K562 (cell line): Measurements from ENCODE around the gene SLC5A10. TPM values are rescaled to one million over a fixed set of nuclear protein-coding genes. Genes with fewer than 3 reads are reported as not detected.

Experiments used
- ATAC-seq: fragments of 200-7000 bp; cut with Tn5 transposase; 3 replicates; pipeline ENCODE4 v1.9.1; 2020; ENCODE audit warnings: moderate library complexity
- BruUV-seq: library from RNA; stranded (reverse); fragments of 400-500 nt; replicated peaks from 2 replicates; lab custom pipeline; 2021; lab: Mats Ljungman, UMichigan
- CTCF ChIA-PET: fragments of 300-600 bp; formaldehyde crosslinking; extraction: SDS; loops from one replicate; lab custom pipeline; 2021; ENCODE audit warnings: low intra/inter-chr PET ratio; lab: Yijun Ruan, JAX
- POLR2A ChIA-PET: fragments of 300-600, 350-650 bp; sonication (Branson Sonifier 250); formaldehyde crosslinking; extraction: SDS; loops from one replicate; lab custom pipeline; 2021; ENCODE audit warnings: antibody characterized with exemption, inconsistent platforms; lab: Yijun Ruan, JAX
- DNase-seq, 4 experiments: peaks; one replicate each; pipeline versions ENCODE4 v3.0.0 to v3.0.0-alpha.2; 2011 to 2018; ENCODE audit warnings: low spot score in 3 of 4, mixed read lengths in 3 of 4; ENCODE audit errors: extremely low read depth in 1 of 4
- FAIRE-seq: peaks from 2 replicates; lab custom pipeline; 2011; peaks lifted over from hg19 to GRCh38; lab: Jason Lieb, UNC
- H2AFZ ChIP-seq: 2 replicates; pipeline ENCODE4 v1.6.0; 2011; ENCODE audit warnings: low read depth, low read length, control low read depth, inconsistent platforms
- H3K27ac ChIP-seq: fragments of 200-600 bp; 3 replicates; pipeline ENCODE4 v1.8.0; 2011; ENCODE audit warnings: low read depth, mild to moderate bottlenecking, control low read depth, inconsistent platforms, low read length, moderate library complexity, mixed read lengths; ENCODE audit errors: extremely low read depth
- H3K27me3 ChIP-seq, 2 experiments: fragments of 300-600 bp in 1 of 2; 2 replicates in 1 of 2; 3 replicates in 1 of 2; pipeline versions ENCODE4 v1.6.0 to v1.8.0; 2011; ENCODE audit warnings: inconsistent platforms in 2 of 2, low read length in 2 of 2, mild to moderate bottlenecking in 1 of 2, mixed read lengths in 1 of 2, moderate library complexity in 1 of 2; ENCODE audit not compliant: control insufficient read depth in 2 of 2, insufficient read depth in 2 of 2
- H3K36me3 ChIP-seq: fragments of 300-600 bp; 3 replicates; pipeline ENCODE4 v1.8.0; 2011; ENCODE audit warnings: mild to moderate bottlenecking, low read length, inconsistent platforms; ENCODE audit not compliant: control insufficient read depth, insufficient read depth
- H3K4me1 ChIP-seq, 2 experiments: fragments of 200-600 bp in 1 of 2; replicated peaks in 1 of 2; 2 replicates in 1 of 2; 3 replicates in 1 of 2; pipeline versions ENCODE4 v1.5.1 to v1.8.0; 2011; ENCODE audit warnings: inconsistent platforms in 2 of 2, low read length in 2 of 2, mild to moderate bottlenecking in 1 of 2, mixed read lengths in 1 of 2, moderate library complexity in 1 of 2; ENCODE audit not compliant: control insufficient read depth in 2 of 2, insufficient read depth in 2 of 2
- H3K4me2 ChIP-seq: 2 replicates; pipeline ENCODE4 v1.6.1; 2011; ENCODE audit warnings: low read length, control low read depth, inconsistent platforms, mixed read lengths; ENCODE audit not compliant: insufficient read depth
- H3K4me3 ChIP-seq: fragments of 200-600 bp; sonication (generic), shearing (Covaris generic); 2 replicates; pipeline ENCODE4 v1.5.1; 2016; ENCODE audit warnings: control low read depth, inconsistent platforms
- H3K79me2 ChIP-seq: fragments of 200-600 bp; 3 replicates; pipeline ENCODE4 v1.8.0; 2011; ENCODE audit warnings: low read length, inconsistent platforms; ENCODE audit not compliant: control insufficient read depth, insufficient read depth
- H3K9ac ChIP-seq, 2 experiments: 2 replicates each; pipeline versions ENCODE4 v1.6.0 to v1.6.1; 2011; ENCODE audit warnings: low read depth in 2 of 2, low read length in 2 of 2, control low read depth in 1 of 2, inconsistent platforms in 1 of 2, mild to moderate bottlenecking in 1 of 2, mixed read lengths in 1 of 2; ENCODE audit not compliant: insufficient read depth in 1 of 2
- H3K9me1 ChIP-seq: one replicate; pipeline ENCODE4 v1.6.0; 2011; ENCODE audit warnings: inconsistent platforms, mild to moderate bottlenecking, low read length, moderate library complexity; ENCODE audit not compliant: control insufficient read depth, insufficient read depth
- H3K9me3 ChIP-seq: replicated peaks from 2 replicates; pipeline ENCODE4 v1.5.1; 2011; ENCODE audit warnings: low read depth, low read length, inconsistent platforms; ENCODE audit not compliant: control insufficient read depth, insufficient read depth
- H4K20me1 ChIP-seq: replicated peaks from 2 replicates; pipeline ENCODE4 v1.6.1; 2011; ENCODE audit warnings: low read length, inconsistent platforms, mixed read lengths; ENCODE audit not compliant: control insufficient read depth, insufficient read depth
- MTA2 ChIP-seq: fragments of 450-650 bp; IDR thresholded peaks from 2 replicates; pipeline ENCODE4 v1.6.1; 2016; ENCODE audit warnings: low read depth
- XRCC4 ChIP-seq: IDR thresholded peaks from one replicate; pipeline ENCODE4 v1.6.1; 2011; ENCODE audit not compliant: insufficient read depth, insufficient read length; ENCODE audit errors: extremely low read depth
- ZNF398 ChIP-seq: fragments of 250-450 bp; sonication (Bioruptor Pico); IDR thresholded peaks from 2 replicates; pipeline ENCODE4 v1.8.0; 2021; ENCODE audit warnings: moderate library complexity, mild to moderate bottlenecking, inconsistent platforms
- WGBS: fragments of 100-300 bp; shearing (Covaris generic); methylation state at CpG from one replicate; pipeline ENCODE4 v1.1.6; 2016; ENCODE audit warnings: low coverage, mixed read lengths; ENCODE audit not compliant: insufficient coverage; ENCODE audit errors: missing lambda C conversion rate; 5-methylcytosine and 5-hydroxymethylcytosine counted together
- in situ Hi-C: fragments of 300-500 bp; cut with MboI; formaldehyde crosslinking; loops from 4 replicates; pipeline ENCODE4 v1.15.0; 2018; ENCODE audit warnings: inconsistent platforms, mixed read lengths
- intact Hi-C: fragments of 100-400 bp; cut with micrococcal nuclease; formaldehyde crosslinking; loops from 2 replicates; pipeline ENCODE4 v1.14.2; 2022
- polyA plus RNA-seq, 8 experiments: library from polyadenylated mRNA; depleted of rRNA in 4 of 8; stranded (reverse) in 5 of 8; unstranded in 3 of 8; fragments of >200 nt; fragmentation: Nextera tagmentation in 2 of 8; fragmentation: Illumina TruSeq in 1 of 8; extraction: Ambion mirVana in 2 of 8; extraction: Trizol in 1 of 8; gene quantifications; 2 replicates each; pipeline versions ENCODE4 v1.2.1 to v1.2.3, GENCODE V29; 2011 to 2014; ENCODE audit warnings: inconsistent platforms in 1 of 8, missing spikeins in 1 of 8
- total RNA-seq, 7 experiments: library from RNA; depleted of rRNA in 6 of 7; stranded (reverse); fragments of >200 nt in 6 of 7; fragmentation: Illumina TruSeq in 2 of 7; extraction: Trizol in 2 of 7; gene quantifications; 2 replicates each; pipeline versions ENCODE4 v1.2.1 to v1.2.3, GENCODE V29; 2011 to 2021; ENCODE audit warnings: low replicate concordance in 1 of 7

SLC5A10 gene
- total and polyA plus RNA-seq, 9 of the 15 experiments (the other 6 are each of a cell fraction or from before 2014, with no cell fraction given): 0.03 to 0.09 (median 0.03) TPM; not detected in 5

GRCh38 chr17:18962494-18962815 lies 10.5 kb downstream of the SLC5A10 start:
- no peak for ATAC-seq
- Histone ChIP-seq H4K20me1 (no peaks in the 10 kb centered on the region), H3K36me3 (no peaks in the 10 kb centered on the region), H3K4me3 (no peak overlapping the region), H3K9ac (no peak overlapping the region), H3K79me2 (no peaks in the 10 kb centered on the region), H3K4me1 (peaks cover 0 to 31% of the 10 kb centered on the region in 2 experiments; a peak in 2 of 5 replicates), H3K27ac (no peak overlapping the region), H2AFZ (no peak overlapping the region), H3K9me1 (no peaks in the 10 kb centered on the region), H3K9me3 (no peaks in the 10 kb centered on the region), H3K4me2 (no peak overlapping the region), H3K27me3 (no peaks in the 10 kb centered on the region)
- 37% methylated on average over 6 of the region's 6 CpGs for WGBS
- intact Hi-C loops: no loop called here
- ChIA-PET POLR2A (interaction anchor here (0.9 kb wide), 1 partner anchor 389 kb away, joined by 3 read pairs; no protein-coding TSS in a partner anchor), CTCF (interaction anchor here (0.8 kb wide), 1 partner anchor 336 kb away, joined by 4 read pairs; no protein-coding TSS in a partner anchor)
- no TSS peak for BruUV-seq
- no peak for DNase-seq
- in situ Hi-C loops: no loop called here
- TF ChIP-seq XRCC4 (no peak), MTA2 (no peak), ZNF398 (no peak)
- no peak for FAIRE-seq
